DMS53 (cell line): ENCODE data around the gene GADL1.

ENCODE experiments used
- DNase-seq: peaks from one replicate; lab custom pipeline; 2025; lab: John Stamatoyannopoulos, UW

Gene GADL1

DNA sequence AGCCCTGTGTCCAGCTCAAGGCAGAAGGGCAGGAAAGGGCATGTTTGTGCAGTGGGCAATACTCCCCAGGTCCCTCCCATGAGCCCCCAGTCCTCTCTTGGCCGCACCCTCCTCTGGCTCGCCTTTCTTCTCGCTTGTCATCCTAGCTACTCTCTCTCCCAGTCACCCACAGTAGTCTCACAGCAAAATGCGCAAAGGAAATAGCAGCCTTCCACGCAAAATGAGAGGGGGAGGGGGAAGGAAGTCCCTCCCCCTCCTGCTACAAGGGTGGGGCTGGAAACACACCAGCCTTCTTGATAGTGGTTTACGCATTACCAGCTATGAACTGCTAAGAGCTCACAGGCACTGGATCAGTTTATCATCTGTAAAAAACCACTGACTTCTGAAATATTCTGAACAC is 83.8 kb downstream of the GADL1 start:
- DNase-seq: no peak

DNA sequence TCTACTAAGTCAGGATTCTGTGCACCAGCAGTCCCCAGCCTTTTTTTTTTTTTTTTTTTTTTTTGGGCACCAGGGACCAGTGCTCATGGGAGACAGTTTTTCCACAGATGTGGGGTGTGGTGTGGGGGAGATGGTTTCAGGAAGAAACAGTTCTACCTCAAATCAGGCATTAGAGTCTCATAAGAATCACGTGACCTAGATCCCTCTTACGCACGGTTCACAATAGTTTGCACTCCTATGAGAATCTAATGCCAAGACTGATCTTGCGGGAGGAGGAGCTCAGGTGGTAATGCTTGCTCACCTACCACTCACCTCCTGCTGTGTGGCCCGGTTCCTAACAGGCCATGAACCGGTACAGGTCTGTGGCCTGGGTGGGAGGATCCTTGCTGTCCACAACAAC is 88.8 kb downstream of the GADL1 start:
- no peak for DNase-seq

DNA sequence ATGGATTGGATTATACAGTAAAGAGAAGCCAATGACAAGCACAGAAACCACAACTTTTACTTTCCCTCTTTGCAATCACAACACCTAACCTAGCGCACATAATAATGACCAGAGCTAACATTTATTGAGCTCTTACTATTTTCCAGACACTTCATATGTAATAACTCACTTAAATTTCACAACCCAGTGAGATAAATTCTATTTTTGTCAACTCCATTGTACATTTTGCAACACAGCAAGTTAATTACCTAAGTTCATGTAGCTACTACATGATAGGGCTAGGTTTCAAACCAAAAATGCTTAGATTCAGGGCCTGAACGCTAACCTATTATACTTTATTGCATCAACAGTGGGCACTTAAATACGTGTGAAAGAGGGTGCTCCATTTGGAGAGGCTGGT is 89.5 kb downstream of the GADL1 start:
- no peak for DNase-seq

DNA sequence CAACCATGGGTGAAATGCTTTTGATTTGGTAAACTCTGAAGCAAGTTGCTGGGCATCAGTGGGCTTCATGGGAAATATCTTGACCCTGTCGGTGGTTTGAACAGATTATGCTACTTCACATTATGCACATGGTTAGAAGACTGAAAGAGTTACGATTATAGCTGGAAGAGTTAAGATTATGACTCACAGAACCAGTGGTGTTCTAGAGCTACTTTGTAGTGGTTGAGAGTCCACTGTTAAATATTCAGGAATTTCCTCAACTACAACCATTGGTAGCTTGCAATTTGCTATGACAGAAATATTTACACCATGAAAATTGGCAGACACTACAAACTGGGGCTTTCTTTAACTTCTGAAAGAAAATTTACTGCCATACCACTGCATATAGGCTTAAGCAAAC is 99.3 kb downstream of the GADL1 start:
- DNase-seq: no peak

DNA sequence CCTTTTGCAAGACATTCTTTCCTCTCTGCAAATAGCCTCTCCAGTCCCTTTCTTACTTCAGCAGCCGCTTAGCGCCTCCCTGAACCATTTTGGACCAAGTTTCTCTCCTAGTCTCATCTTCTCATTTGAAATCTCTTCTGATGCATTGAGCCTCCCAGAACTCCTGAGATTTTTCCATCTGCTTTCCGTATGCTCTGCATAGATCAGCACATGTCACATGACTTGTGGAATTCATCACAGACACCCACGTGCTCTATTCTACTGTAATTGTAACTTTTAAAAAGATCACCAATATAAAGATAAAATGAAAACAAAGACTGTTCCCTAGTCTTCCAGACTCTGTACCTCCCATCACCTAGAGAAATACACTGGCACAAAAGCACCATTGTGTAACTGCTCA is 100.7 kb downstream of the GADL1 start:
- no peak for DNase-seq

DNA sequence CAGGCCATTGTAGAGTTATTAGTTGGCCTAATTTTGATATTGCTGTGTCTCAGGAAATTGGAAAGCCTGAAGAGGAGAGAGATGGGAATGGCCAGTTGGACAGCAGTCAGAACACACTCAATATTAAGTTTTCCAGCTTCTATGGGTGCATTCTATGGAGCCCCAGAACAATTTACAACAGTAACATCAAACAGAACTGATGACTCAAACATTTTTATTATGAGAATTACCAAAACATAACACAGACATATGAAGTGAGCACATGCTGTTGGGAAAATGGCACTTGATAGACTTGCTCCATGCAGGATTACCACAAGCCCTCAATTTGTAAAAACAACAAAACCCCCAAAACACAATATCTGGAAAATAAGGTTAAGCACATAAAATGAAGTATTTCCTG is 104.3 kb downstream of the GADL1 start:
- DNase-seq: no peak

DNA sequence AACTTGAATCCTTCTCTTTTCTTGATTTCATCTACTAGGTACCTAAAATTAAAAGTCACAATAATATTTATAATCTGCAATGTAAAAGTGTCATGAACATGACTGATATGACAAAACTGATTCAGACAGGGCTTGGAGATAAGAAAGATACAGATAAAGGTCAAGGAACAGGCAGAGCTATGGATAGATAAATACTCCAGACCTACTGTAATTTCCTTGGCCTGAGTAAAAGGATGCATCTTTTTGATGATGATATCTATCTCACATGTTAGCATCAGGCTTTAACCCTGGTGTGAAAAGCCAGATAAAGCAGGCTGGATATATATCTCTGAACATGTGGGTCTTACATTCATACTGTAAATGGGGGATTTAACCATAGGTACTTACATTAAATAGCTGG is 108.1 kb downstream of the GADL1 start:
- DNase-seq: no peak

DNA sequence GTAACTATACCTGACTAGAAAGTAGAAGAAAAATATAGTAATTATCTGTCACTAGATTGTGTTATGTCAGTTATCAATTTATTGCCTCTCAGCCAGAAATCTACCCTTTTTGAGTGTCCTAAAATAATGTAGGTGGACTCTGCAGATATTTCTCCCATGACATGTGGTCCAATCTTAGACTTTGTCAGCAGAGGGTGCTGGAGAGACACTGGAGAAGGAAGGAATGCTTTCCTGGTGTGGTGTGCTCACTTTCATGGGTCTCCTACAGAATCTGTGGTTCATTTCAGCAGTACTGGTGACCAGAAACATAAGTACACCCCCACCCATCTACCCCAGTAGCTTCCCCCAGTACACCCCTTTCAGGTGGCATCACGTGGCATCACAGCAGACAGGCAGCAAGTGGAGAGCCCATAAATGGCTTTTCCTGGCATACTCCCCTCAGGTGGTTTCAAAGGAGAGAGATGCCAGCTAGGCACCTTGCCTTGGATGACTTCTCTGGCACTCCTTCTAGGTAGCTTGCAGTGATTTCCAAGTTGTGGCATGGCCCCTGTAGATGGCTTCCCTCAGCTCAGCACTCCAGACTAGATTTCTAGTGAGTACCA is 114.7 kb downstream of the GADL1 start:
- DNase-seq: peak; percentile 50

DNA sequence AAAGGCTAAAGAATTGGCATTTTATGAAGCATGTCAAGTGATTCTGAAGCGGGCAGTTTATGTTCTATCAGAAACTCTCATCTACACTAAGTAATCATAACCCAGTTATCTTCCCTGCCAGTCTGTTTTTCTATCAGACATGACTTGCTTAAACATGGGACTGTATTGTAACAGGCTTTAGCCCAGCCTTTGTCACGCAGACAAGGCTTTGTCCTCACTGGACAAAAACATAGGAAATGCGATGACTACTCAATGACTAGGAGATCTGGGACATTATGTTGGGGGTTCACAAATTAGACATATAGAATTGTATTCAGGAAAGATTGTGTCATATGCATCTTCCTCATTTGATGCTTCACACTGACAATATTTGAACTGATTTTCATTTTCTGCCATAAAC is 115.5 kb downstream of the GADL1 start:
- no peak for DNase-seq

DNA sequence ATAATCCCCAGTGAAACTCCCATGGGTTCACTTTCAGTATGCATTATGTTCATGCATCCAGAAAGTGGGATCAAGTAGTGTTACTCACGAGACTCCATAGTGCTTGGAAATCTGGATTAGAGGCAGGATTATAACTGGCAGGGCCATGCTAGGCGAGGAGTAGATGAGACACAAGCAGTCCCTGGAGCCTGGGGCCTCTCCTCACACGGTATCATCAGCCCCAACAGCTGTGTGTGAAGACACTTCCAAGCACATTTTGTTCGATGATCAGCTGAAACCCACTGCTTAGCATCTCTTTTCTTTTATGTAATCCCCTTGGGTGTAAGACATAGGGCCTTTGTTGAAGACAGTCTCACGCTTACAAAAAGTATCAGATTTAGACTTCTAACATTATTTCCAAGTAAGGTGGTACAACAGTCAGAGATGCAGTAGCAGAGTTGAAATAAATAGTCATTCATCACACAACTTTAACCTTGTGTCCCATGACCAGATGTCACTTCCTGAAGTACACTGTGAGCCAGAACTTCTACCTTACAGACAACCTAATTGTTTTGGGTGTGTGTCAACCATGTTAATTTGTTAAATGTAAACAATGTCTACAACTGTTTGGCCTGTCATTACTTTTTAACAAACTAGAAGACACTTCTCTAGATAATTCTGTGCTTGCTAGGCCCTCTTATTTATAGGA is 116.9 kb downstream of the GADL1 start:
- no peak for DNase-seq

DNA sequence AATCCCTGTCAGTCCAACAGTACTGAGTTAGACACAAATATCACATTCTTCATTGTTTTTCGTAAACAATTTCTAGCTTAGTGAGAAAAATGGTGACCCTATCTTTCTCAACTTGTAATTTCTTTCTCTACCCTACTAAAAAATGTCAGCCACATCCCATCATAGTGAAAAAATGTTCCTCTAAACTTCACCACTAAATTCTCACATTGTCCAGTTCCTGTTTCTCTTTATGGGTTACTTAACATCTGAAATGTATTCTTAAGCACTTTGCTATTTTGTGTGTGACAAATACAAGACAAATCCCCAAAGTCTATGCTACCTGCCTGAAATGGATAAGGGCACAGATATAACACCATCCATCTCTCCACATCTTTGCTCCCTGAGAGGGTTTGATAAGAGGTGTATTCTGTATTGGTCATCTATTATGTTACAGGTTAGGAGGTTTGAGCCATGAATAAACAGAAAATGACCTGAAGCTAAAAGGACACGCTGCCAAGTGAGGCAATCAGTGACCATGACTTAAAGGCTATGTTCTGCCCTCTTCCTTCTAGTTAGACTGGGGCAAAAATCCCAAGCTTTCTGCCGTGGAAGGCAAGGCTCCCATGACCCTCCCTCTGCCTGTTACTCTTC is 118.2 kb downstream of the GADL1 start:
- no peak for DNase-seq

DNA sequence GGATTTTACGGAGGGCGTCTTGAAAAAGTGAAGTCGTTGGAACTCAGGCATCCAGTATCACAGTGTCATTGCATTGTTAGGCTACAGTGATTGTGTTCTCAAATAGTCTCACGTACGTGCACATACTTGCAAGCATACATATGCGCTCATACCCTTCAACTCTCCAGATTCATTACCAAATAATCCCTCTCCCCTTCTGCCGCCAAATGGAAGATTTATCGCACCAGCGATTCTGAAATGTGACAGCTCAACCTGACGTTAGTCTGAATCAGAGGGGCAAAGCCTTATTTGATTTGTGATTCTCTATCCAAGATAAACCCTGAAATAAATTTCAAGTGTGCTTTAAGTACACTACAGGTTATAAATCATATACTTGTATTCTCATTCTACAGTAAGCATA is 119.4 kb downstream of the GADL1 start:
- no peak for DNase-seq

DNA sequence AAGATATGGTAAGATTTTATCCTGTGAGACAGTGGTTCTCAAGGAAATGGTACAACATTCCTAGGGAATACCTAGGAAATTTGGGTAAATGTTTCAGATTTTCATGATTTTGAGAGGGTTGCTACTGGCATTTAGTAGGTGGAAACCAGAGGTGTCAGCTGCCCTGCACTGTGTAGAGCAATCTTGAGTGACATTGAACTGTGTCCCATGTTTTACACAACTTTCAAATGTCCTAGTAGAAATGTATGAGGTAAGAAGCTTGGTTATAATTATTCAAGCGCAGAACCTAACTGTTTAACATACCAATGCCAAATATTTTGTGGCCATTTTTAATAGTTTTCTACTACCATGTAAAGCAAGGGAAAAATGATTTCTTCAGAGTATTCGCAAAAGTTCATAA is 120.4 kb downstream of the GADL1 start:
- no peak for DNase-seq

DNA sequence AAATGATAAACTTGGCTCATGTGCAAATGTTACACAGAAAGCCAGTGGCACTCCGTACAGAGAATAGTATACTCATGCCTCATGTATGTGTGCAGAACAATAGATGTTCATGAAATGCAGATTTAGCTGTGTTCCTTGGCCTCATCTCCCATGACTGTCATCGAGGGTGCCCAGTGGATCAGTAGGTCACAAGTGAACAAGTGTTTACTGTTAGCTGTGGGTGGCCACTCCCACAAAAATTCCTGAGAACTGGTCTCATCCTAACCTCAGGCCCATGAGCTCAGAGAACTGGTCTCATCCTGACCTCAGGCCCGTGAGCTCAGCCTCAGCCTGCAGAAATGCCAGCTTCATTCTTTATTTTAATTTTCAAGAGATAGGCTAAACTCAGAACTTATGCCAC is 124.1 kb downstream of the GADL1 start:
- peak; percentile 11 for DNase-seq

DNA sequence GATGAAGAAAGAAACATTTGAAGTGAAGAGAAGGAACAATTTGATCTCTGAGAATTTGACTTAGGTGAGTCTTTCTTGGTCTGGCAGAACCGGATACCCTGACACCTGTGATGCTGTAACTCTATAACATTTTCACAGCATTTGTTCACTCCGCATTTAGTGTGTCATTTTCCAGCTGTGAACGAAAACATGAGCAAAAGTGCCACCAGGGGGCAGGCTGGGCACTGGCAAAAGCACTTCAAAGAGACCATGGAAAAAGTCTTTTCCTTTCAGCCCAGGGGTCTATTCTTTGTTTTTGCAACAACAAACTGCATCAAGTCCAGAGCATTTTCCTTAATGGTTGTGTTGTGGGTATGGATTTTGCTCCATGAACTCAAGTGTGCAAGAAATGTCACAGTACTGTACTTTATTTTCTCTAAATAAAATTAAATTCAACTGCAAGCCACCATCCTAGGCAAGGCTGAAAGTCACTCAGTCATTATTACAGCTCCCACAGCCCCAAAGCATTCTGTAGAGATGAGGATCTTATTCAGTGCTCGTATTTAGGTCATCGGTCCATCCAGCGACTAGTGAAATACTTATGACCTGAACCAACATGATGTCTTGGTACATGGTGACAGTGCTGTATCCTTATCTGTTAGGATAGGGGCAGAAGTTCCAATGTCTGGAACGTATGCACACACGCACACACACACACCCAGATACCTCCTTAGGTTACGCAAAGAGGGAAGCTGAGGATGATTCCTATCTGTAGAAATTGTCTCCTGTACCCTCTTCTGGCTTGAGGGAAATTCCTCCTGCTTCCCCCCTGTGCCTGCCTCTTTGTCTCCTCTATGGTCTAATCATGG is 125.5 kb downstream of the GADL1 start:
- DNase-seq: peak; percentile 59

DNA sequence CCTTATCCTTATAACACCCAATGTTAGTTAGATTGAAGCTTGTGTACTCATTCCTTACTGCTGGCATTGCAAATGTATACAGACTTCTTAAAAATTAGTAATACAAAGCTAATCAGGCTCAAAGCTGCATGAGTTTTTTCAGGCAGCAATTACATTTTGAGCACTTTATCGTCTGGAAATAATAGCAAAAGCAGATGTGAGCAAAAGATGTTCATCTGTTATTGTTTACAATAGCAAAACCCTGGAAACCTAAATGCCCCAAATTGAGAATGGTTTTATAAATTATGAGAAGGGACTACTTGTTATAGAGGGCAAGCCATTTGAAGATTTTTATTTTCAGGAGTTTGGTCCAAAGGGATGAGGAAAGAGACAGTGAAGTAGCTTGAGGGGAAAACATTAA is 126.4 kb downstream of the GADL1 start:
- no peak for DNase-seq

DNA sequence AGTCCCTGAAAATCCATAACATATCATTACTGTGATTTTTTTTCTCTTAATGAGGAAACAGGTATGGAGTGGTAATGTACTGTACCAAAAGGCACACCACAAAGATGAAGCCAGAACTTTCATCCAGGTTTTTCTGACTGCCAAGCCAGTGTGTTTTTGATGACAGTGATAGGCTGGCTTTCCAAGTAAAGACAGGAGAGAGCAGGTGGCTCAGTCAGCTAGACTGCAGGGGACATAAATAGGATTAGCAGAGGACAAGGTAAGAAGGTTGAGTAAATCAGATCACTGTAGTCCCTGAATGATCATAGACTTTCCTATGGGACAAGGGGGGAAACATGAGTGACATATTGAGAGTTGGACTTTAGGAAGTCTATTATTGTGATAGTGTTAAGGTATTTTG is 127.9 kb downstream of the GADL1 start:
- no peak for DNase-seq

DNA sequence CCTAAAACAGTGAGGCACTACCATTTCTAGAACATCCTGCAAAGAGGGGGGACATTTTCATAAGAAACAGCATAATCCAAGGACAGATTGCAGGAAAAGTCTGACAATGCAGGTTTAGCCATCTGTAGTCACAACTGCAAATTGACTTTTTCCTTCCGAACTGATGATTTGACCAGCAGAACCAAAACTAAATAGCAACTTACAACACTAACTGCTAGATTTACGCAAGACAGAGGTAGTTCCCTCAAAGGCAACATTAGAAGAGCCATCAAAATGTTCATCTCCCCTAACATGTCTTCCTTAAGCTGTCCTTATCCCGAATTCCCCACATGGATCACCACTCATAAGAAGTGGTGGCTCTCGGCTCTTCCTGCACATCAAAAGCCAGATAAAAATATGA is 129.6 kb downstream of the GADL1 start:
- DNase-seq: no peak

DNA sequence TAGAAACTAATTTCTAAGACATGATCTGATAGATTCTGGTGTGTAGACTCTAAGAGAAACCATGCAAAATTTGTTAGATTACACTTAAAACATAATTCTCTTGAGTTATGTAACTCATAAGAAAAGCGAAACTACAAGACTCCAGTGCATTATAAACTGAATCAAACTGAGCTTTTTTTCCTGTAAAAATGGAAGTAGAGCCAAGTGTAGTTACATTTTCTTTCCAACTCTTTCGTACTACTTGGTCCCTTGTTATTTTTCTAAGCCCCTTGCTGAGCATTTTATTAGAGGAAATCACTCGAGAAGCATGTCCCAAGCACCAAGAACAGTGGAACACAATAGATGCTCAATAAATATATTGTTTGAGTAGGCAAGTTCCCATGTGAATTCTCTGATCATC is 130.2 kb downstream of the GADL1 start:
- no peak for DNase-seq

DNA sequence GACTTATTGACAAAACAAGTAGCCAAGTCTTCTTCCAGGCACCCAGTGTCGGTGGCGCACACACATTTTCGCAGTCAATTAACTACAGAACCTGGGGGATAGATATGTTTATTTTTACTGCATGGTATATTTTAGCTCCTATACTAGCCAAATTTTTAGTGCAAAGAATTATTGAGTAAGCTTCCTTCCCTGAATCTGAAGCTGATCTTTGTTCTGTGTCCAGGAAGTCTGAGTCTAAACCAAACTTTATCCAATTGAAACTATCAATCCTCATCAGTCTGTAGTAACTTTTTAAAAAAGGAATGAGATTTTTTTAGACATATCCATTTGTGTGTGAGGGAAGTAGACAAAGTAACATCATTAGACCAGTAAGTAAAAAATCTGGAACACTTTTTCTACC is 133.1 kb downstream of the GADL1 start:
- DNase-seq: no peak

DNA sequence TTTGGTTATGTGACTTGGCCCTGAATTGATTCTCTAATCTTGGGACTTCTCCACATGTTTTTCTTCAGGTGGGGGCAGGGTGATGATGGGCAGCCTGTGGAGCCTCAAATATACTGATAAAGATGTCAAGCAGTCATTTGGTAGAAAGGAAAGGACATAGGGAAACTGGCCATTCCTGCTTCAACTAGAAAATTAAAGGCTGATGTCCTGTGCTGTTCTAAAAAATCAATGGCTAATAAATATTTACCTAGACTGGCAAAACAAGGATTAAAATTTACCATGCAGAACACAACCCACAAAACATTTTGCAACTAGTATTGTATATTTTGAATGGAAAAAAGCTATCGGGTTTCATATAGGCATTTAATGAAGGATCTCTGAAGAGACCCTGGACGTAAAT is 133.7 kb downstream of the GADL1 start:
- DNase-seq: no peak

DNA sequence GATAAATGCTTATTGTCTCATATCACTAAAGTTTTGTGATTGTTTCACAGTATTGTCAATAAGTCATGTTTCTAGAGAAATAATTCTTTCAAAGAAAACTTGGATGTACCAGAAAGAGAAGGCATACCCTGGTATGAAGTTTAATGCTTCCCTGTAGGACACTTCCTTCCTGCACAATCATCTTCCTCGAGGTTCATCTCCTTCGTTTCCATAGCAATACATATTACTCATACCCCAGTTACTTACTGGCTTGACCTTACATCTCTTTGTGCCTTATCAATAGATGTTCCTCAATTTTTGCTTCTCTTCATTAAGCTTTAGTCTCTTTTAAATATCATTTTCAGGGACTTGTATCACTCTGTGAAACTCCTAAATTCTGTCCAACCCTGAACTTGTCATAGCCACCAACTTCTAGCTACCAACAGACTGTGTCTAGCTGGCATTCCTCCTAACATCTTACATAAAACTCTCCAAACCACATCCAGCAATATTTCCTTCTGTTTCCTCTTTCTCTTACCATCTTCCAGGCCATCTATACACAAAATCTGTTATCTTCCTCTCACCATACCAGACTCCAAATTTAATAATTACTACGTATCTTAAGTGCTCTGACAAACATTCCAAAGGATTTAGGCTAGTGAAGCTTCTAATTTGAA is 134.3 kb downstream of the GADL1 start:
- DNase-seq: no peak
